Measurements from ENCODE around the gene OTOF.

- TF ChIP-seq, protein P1, sequence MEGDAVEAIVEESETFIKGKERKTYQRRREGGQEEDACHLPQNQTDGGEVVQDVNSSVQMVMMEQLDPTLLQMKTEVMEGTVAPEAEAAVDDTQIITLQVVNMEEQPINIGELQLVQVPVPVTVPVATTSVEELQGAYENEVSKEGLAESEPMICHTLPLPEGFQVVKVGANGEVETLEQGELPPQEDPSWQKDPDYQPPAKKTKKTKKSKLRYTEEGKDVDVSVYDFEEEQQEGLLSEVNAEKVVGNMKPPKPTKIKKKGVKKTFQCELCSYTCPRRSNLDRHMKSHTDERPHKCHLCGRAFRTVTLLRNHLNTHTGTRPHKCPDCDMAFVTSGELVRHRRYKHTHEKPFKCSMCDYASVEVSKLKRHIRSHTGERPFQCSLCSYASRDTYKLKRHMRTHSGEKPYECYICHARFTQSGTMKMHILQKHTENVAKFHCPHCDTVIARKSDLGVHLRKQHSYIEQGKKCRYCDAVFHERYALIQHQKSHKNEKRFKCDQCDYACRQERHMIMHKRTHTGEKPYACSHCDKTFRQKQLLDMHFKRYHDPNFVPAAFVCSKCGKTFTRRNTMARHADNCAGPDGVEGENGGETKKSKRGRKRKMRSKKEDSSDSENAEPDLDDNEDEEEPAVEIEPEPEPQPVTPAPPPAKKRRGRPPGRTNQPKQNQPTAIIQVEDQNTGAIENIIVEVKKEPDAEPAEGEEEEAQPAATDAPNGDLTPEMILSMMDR (IDR thresholded peaks at IDR 0.05) = no peak
- TF ChIP-seq EZH2 (IDR thresholded peaks at IDR 0.05) (no peak), EZH2phosphoT487 (IDR thresholded peaks at IDR 0.05) (no peak)
Measured at GRCh38 chr2:26464390-26465265, 13.3 kb downstream of the OTOF start.

Measured in neural progenitor cell (in vitro differentiated cells).